Heart right ventricle (tissue), 16 donors: ENCODE measurements around the gene KCNA2. TPM values are rescaled to one million over a fixed set of nuclear protein-coding genes. Genes with fewer than 3 reads are reported as not detected.

ENCODE experiments used
- ATAC-seq, 8 donors: fragments of 200-7000 bp; cut with Tn5 transposase; one replicate each; pipeline ENCODE4 v1.9.1; 2020; ENCODE audit warnings: mild to moderate bottlenecking in 8 of 8, moderate library complexity in 8 of 8, moderate number of reproducible peaks in 1 of 8
- DNase-seq, 2 donors: peaks; one replicate each; pipeline ENCODE4 v3.0.0-alpha.2; 2020
- H3K27ac ChIP-seq, 10 donors: fragments of 200-600 bp; sonication (generic) in 2 of 10; one replicate each; pipeline versions ENCODE4 v1.5.0 to v1.8.0; 2020 to 2022; ENCODE audit warnings: mild to moderate bottlenecking in 3 of 10
- H3K27me3 ChIP-seq, 7 donors: fragments of 200-600 bp; one replicate each; pipeline ENCODE4 v1.8.0; 2021 to 2022; ENCODE audit warnings: mild to moderate bottlenecking in 2 of 7
- H3K36me3 ChIP-seq, 9 donors: fragments of 200-600 bp; sonication (generic) in 1 of 9; one replicate each; pipeline versions ENCODE4 v1.5.0 to v1.8.0; 2020 to 2022; ENCODE audit warnings: mild to moderate bottlenecking in 2 of 9
- H3K4me1 ChIP-seq, 9 donors: fragments of 200-600 bp; sonication (generic) in 1 of 9; one replicate each; pipeline versions ENCODE4 v1.5.0 to v1.8.0; 2020 to 2022; ENCODE audit warnings: mild to moderate bottlenecking in 4 of 9
- H3K4me3 ChIP-seq, 10 donors: fragments of 200-600 bp; sonication (generic) in 2 of 10; one replicate each; pipeline versions ENCODE4 v1.5.0 to v1.8.0; 2020 to 2022; ENCODE audit warnings: mild to moderate bottlenecking in 7 of 10, moderate library complexity in 2 of 10
- H3K9me3 ChIP-seq, 11 donors: fragments of 200-600 bp in 10 of 11; sonication (generic) in 2 of 11; one replicate each; pipeline versions ENCODE4 v1.5.0 to v1.8.0; 2013 to 2022; ENCODE audit warnings: mild to moderate bottlenecking in 2 of 11, control low read depth in 1 of 11, moderate library complexity in 1 of 11
- WGBS, 2 donors: extraction: QIAGEN DNeasy Blood & Tissue Kit; methylation state at CpG; one replicate each; pipeline ENCODE4 v1.1.7; 2013; ENCODE audit warnings: inconsistent platforms in 1 of 2; 5-methylcytosine and 5-hydroxymethylcytosine counted together
- intact Hi-C, 10 donors: fragments of 100-400 bp; cut with DNase I; formaldehyde crosslinking; loops; one replicate each; pipeline versions ENCODE4 v1.11.1 to v1.14.2; 2022
- polyA plus RNA-seq, 2 donors: library from polyadenylated mRNA; stranded (reverse); fragments of 200-250 nt; gene quantifications; one replicate each; pipeline ENCODE4 v1.2.3, GENCODE V29; 2013
- total RNA-seq, 10 donors: library from RNA; stranded (reverse); fragmentation: NEBNext Ultra II Directional in 3 of 10; extraction: Animal tissue kit (Norgen Biotek cat#: 25700) in 3 of 10; gene quantifications; one replicate each; pipeline versions ENCODE4 v1.2.1 to v1.2.4, GENCODE V29; 2021 to 2023
- TF ChIP-seq, protein P1 (sequence below), 9 donors: fragments of 200-600 bp; sonication (generic) in 2 of 9; IDR thresholded peaks; one replicate each; pipeline versions ENCODE4 v1.5.0 to v1.8.0; 2021 to 2022; ENCODE audit warnings: antibody characterized with exemption in 9 of 9, mild to moderate bottlenecking in 5 of 9, moderate library complexity in 1 of 9
- donor health status: Arrhythmogenic right ventricular cardiomyopathy.
- donor health status: ischemic (EF 13 %, LVEDD 7.1; RV severe dilation, severe dysfunction).
- donor health status: healthy with polysubstance abuse.
- donor health status: DM: no; HTN: yes; CAD: no.
- donor health status: DM: no; HTN: no; CAD: no.
- donor health status: ischemic (EF 25% LVEDD 6.9; RV normal size, moderate dysfunction).
- donor health status: ischemic (EF 25% LVEDD 5.7; RV mildly dilated, moderate dysfunction).
- donor health status: healthy.
- donor health status: DM: yes; HTN: yes; CAD: no.
- donor health status: Ischemic cardiomyopathy.
- donor health status: ischemic (EF 35%, LVEDD 5.7; RV mildly dilated, moderate dysfunction).
- donor health status: nonischemic (EF 11% LVEDD 7.7; RV severe dilation, severe dysfunction).
- donor health status: DM: yes; HTN: yes; CAD: no.
- donor health status: PGD.
- donor health status: ischemic (EF 29% LVEDD 5.4; RV normal size, mild dysfunction).
- donor health status: nonischemic (EF 23%, LVEDD 6.1; RV moderate dilation, normal function).

Gene KCNA2
- total and polyA plus RNA-seq, 12 donors: 0.04 to 1.6 (median 0.75) TPM

DNA sequence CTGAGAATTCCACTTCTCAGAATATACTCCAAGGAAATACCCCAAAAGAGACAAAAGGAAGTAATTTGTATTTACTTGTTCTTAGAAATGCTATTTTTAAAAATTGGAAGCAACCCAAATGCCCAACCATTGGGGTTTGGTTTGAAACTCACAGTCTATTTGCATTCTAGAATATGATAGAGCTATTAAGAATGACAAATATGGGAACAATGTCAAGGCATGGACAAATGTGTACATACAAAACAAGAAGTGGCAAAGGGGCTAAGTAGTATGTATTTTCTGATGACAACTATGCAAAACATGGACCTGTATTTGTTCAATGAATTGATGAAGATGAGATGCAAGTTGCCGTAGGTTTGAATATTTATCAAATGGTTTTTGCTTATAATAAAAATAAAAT, 32.8 kb downstream of the KCNA2 start:
- H3K27ac ChIP-seq: no peak overlapping the region
- TF ChIP-seq, protein P1, sequence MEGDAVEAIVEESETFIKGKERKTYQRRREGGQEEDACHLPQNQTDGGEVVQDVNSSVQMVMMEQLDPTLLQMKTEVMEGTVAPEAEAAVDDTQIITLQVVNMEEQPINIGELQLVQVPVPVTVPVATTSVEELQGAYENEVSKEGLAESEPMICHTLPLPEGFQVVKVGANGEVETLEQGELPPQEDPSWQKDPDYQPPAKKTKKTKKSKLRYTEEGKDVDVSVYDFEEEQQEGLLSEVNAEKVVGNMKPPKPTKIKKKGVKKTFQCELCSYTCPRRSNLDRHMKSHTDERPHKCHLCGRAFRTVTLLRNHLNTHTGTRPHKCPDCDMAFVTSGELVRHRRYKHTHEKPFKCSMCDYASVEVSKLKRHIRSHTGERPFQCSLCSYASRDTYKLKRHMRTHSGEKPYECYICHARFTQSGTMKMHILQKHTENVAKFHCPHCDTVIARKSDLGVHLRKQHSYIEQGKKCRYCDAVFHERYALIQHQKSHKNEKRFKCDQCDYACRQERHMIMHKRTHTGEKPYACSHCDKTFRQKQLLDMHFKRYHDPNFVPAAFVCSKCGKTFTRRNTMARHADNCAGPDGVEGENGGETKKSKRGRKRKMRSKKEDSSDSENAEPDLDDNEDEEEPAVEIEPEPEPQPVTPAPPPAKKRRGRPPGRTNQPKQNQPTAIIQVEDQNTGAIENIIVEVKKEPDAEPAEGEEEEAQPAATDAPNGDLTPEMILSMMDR (IDR thresholded peaks at IDR 0.05): no peak
- H3K9me3 ChIP-seq: peaks cover 0 to 4% (median 0%) of the 10 kb centered on the region in 11 donors
- DNase-seq: no peak
- no peaks in the 10 kb centered on the region for H3K4me1 ChIP-seq
- ATAC-seq: no peak
- H3K4me3 ChIP-seq: no peak overlapping the region
- H3K36me3 ChIP-seq: no peaks in the 10 kb centered on the region
- 90 to 100% methylated on average over 1 of the region's 1 CpG for WGBS, 2 donors
- intact Hi-C loops: no loop called here
- peaks cover 0 to 44% (median 30%) of the 10 kb centered on the region in 7 donors for H3K27me3 ChIP-seq

DNA sequence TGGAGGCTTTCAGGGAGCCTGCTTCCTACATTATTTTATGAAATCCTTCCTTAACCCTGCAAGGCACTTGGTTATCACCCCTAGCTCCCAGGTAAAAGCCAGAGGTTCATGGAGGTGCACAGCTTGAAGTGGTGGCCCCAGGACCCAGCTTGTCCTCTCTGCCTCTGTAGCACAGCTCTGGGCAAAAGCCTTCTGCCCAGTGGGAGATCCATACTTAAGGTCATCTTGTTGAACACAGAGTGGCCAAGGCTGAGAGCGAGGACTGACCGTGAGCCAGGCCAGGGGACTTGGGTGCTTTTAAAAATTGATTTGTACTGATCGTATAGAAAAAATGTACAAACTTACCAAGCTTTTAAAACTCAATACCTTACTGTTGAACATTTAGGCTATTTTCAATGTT, 33.4 kb downstream of the KCNA2 start:
- no peak overlapping the region for H3K4me3 ChIP-seq
- H3K9me3 ChIP-seq: no peaks in the 10 kb centered on the region
- 87 to 90% methylated on average over 3 of the region's 3 CpGs for WGBS, 2 donors
- intact Hi-C loops: no loop called here
- no peaks in the 10 kb centered on the region for H3K36me3 ChIP-seq
- ATAC-seq (no peak), DNase-seq (no peak)
- H3K27me3 ChIP-seq: peaks cover 0 to 43% (median 30%) of the 10 kb centered on the region in 7 donors
- H3K27ac ChIP-seq: no peak overlapping the region
- no peaks in the 10 kb centered on the region for H3K4me1 ChIP-seq
- TF ChIP-seq, protein P1 (IDR thresholded peaks at IDR 0.05): no peak

DNA sequence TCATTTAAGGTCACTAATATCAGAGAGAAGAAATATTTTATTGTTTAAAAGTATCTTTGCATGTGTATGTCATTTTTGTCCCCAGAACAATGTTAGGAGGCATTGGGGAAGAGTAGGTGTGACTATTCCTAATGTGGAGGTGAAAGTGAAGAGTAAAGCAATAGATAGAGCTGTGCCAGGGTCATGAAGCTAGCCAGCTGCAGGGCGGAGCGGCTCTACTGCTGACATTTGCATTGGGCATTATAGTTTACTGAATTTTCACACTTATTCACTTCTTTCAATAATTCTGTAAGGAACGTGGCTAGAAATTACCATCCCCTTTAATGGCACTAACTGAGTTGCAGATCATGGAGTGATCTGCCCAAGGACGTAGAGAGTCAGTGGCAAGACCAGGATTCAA, 35.3 kb downstream of the KCNA2 start:
- no peak for ATAC-seq
- intact Hi-C loops: loop anchor here in 1 of 10 donors (2.0 kb wide), 1 partner anchor 26 kb away; no protein-coding TSS in a partner anchor
- 60 to 69% methylated on average over 4 of the region's 4 CpGs for WGBS, 2 donors
- Histone ChIP-seq H3K27me3 (peaks cover 0 to 50% (median 30%) of the 10 kb centered on the region in 7 donors), H3K4me3 (no peak overlapping the region), H3K4me1 (no peaks in the 10 kb centered on the region), H3K36me3 (no peaks in the 10 kb centered on the region), H3K27ac (no peak overlapping the region), H3K9me3 (no peaks in the 10 kb centered on the region)
- no peak for DNase-seq
- TF ChIP-seq, protein P1 (IDR thresholded peaks at IDR 0.05): no peak

DNA sequence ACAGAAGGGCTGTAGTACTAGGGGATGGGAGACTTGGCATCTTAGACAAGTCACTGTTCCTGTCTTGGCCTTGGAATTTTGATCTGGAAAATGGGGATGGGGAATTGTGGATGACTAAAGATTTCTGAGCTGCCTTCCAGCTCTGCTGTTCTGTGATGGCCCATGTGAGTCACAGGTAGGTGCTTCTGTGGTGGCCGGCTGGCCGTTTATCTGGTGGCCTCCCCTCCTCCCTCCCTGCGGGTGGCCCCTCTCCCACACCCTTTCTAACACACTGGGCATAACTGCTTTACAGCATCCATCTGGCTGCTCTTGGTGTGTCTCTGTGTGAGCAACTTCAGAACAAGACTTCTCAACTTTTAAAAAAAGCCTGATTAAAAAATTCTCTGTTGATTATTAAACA, 35.9 kb downstream of the KCNA2 start:
- no peak overlapping the region for H3K4me3 ChIP-seq
- intact Hi-C loops: loop anchor here in 1 of 10 donors (2.0 kb wide), 1 partner anchor 26 kb away; no protein-coding TSS in a partner anchor
- no peak for DNase-seq
- H3K36me3 ChIP-seq: no peaks in the 10 kb centered on the region
- H3K4me1 ChIP-seq: no peaks in the 10 kb centered on the region
- 17 to 20% methylated on average over 3 of the region's 3 CpGs for WGBS, 2 donors
- no peaks in the 10 kb centered on the region for H3K9me3 ChIP-seq
- TF ChIP-seq, protein P1 (IDR thresholded peaks at IDR 0.05): no peak
- no peak for ATAC-seq
- H3K27me3 ChIP-seq: peaks cover 0 to 50% (median 30%) of the 10 kb centered on the region in 7 donors
- H3K27ac ChIP-seq: no peak overlapping the region
